ENCODE data around the gene FAM151B. TPM values are rescaled to one million over a fixed set of nuclear protein-coding genes. Genes with fewer than 3 reads are reported as not detected.

FAM151B gene
- total and polyA plus RNA-seq, 2 of the 8 experiments (the other 6 are each of a cell fraction or from before 2014, with no cell fraction given) = 0.62 to 1.1 TPM

- TF ChIP-seq PHF8 (conservative IDR thresholded peaks at IDR 0.05; ENCODE audit: low read depth, low read length) (no peak; the same call in 1 of the 2 replicates), CHD1 (IDR thresholded peaks at IDR 0.05; ENCODE audit: low read depth, low read length) (no peak), HDAC2 (IDR thresholded peaks at IDR 0.05; ENCODE audit: borderline replicate concordance in 1 of 2, low read depth in 2 of 2, low read length in 2 of 2) (no peak; a peak in 1 of 4 replicates), CBX8 (IDR thresholded peaks at IDR 0.05; ENCODE audit: borderline replicate concordance, low read depth, low read length) (no peak), E2F6 (IDR thresholded peaks at IDR 0.05) (peak; percentile 97), BRCA1 (IDR thresholded peaks at IDR 0.05; ENCODE audit: low read depth, low read length) (no peak), SP2 (IDR thresholded peaks at IDR 0.05; ENCODE audit: low read length) (no peak), CHD2 (IDR thresholded peaks at IDR 0.05; ENCODE audit: low read length) (0 out of 2 replicates have a peak, but pooled peaks have one; percentile 14), BCL11A (IDR thresholded peaks at IDR 0.05; ENCODE audit: low read depth in 2 of 2, low read length in 2 of 2) (no peak), TBP (IDR thresholded peaks at IDR 0.05; ENCODE audit: low read depth, low read length) (peak; percentile 80), TAF7 (optimal IDR thresholded peaks at IDR 0.05; ENCODE audit: borderline replicate concordance, low read depth, low read length) (no peak), TAF1 (IDR thresholded peaks at IDR 0.05; ENCODE audit: low read depth, low read length) (peak; percentile 78), KDM4A (IDR thresholded peaks at IDR 0.05; ENCODE audit: low read depth, low read length, severe bottlenecking) (peak; percentile 81), SP1 (IDR thresholded peaks at IDR 0.05; ENCODE audit: low read depth, low read length) (peak; percentile 61; the same call in 1 of the 2 replicates), RAD21 (IDR thresholded peaks at IDR 0.05 in 1 of 2, conservative IDR thresholded peaks at IDR 0.05 in 1 of 2; ENCODE audit: low read depth in 2 of 2, low read length in 2 of 2) (peak; percentile 63 to 68), SAP30 (IDR thresholded peaks at IDR 0.05; ENCODE audit: insufficient read depth, insufficient replicate concordance, low read length) (no peak), TEAD4 (IDR thresholded peaks at IDR 0.05; ENCODE audit: low read depth, low read length) (no peak; the same call in 1 of the 2 replicates), MAFK (IDR thresholded peaks at IDR 0.05; ENCODE audit: low read depth, low read length) (no peak), CTCF (IDR thresholded peaks at IDR 0.05; ENCODE audit: control extremely low read depth in 1 of 3, insufficient read depth in 1 of 3, low read depth in 1 of 3, low read length in 3 of 3) (peak; percentile 28 to 37 (median 35))
Observed at GRCh38 chr5:80487829-80488721, at the start of gene FAM151B (continued).
